ENCODE results near the gene AXIN1. TPM values are rescaled to one million over a fixed set of nuclear protein-coding genes. Genes with fewer than 3 reads are reported as not detected.

AXIN1 gene
- total RNA-seq, 1 donor from 2014 or later: 27.0 TPM

- no peaks in the 10 kb centered on the region for H3K36me3 Mint-ChIP-seq (ENCODE audit: low read depth, unreplicated experiment)
- TF ChIP-seq EZH2 (IDR thresholded peaks at IDR 0.05; ENCODE audit: insufficient read depth, low read length) (no peak), CTCF (IDR thresholded peaks at IDR 0.05; ENCODE audit: insufficient read depth, low read depth, low read length) (no peak)
- no peak overlapping the region for H3K27ac Mint-ChIP-seq (ENCODE audit: unreplicated experiment)
- DNase-seq (ENCODE audit: low read depth): no peak
- H3K27me3 Mint-ChIP-seq (ENCODE audit: low read depth, unreplicated experiment): no peaks in the 10 kb centered on the region
- no peak overlapping the region for H3K9ac ChIP-seq (ENCODE audit: low read length)
- H3K9me3 Mint-ChIP-seq (ENCODE audit: unreplicated experiment): no peaks in the 10 kb centered on the region
- H4K20me1 ChIP-seq (ENCODE audit: insufficient read depth, low read length): peaks cover 82% of the 10 kb centered on the region
- no peak for FAIRE-seq
- H3K27ac ChIP-seq (ENCODE audit: low read depth, low read length): no peak overlapping the region
- H3K79me2 ChIP-seq (ENCODE audit: insufficient read depth, low read length): peaks cover 34% of the 10 kb centered on the region
- H3K4me2 ChIP-seq (ENCODE audit: low read length): no peak overlapping the region
- peaks cover 5% of the 10 kb centered on the region for H3K4me1 Mint-ChIP-seq (ENCODE audit: low read depth, unreplicated experiment)
- no peak overlapping the region for H2AFZ ChIP-seq (ENCODE audit: low read depth, low read length)
- H3K4me3 Mint-ChIP-seq (ENCODE audit: unreplicated experiment): no peak overlapping the region
- H3K27me3 ChIP-seq (ENCODE audit: insufficient read depth, low read length): no peaks in the 10 kb centered on the region
- no peaks in the 10 kb centered on the region for H3K9me3 ChIP-seq (ENCODE audit: insufficient read depth, low read depth, low read length)
- H3K4me3 ChIP-seq (ENCODE audit: insufficient read depth, low read depth, low read length): no peak overlapping the region
- H3K4me1 ChIP-seq (ENCODE audit: insufficient read depth, low read length): peaks cover 13% of the 10 kb centered on the region
- H3K36me3 ChIP-seq (ENCODE audit: insufficient read depth, low read length): no peaks in the 10 kb centered on the region
These were observed 27.8 kb downstream of the AXIN1 start for GRCh38 chr16:324451-325334.

GRCh38 chr16:324201-324450 lies 28.4 kb downstream of the AXIN1 start:
- H4K20me1 ChIP-seq (ENCODE audit: insufficient read depth, low read length): peaks cover 88% of the 10 kb centered on the region
- peaks cover 5% of the 10 kb centered on the region for H3K4me1 Mint-ChIP-seq (ENCODE audit: low read depth, unreplicated experiment)
- TF ChIP-seq CTCF (IDR thresholded peaks at IDR 0.05; ENCODE audit: insufficient read depth, low read depth, low read length) (no peak), EZH2 (IDR thresholded peaks at IDR 0.05; ENCODE audit: insufficient read depth, low read length) (no peak)

More at GRCh38 chr16:324201-324450, 28.4 kb downstream of the AXIN1 start:
- no peaks in the 10 kb centered on the region for H3K36me3 ChIP-seq (ENCODE audit: insufficient read depth, low read length)
- H3K27ac Mint-ChIP-seq (ENCODE audit: unreplicated experiment): no peak overlapping the region
- no peaks in the 10 kb centered on the region for H3K9me3 Mint-ChIP-seq (ENCODE audit: unreplicated experiment)
- peaks cover 39% of the 10 kb centered on the region for H3K79me2 ChIP-seq (ENCODE audit: insufficient read depth, low read length)
- no peak for FAIRE-seq
- peaks cover under 1% of the 10 kb centered on the region for H3K36me3 Mint-ChIP-seq (ENCODE audit: low read depth, unreplicated experiment)
- no peak overlapping the region for H3K27ac ChIP-seq (ENCODE audit: low read depth, low read length)
- no peak overlapping the region for H3K4me3 ChIP-seq (ENCODE audit: insufficient read depth, low read depth, low read length)
- no peak overlapping the region for H2AFZ ChIP-seq (ENCODE audit: low read depth, low read length)
- H3K9ac ChIP-seq (ENCODE audit: low read length): no peak overlapping the region
- H3K9me3 ChIP-seq (ENCODE audit: insufficient read depth, low read depth, low read length): no peaks in the 10 kb centered on the region
- H3K27me3 ChIP-seq (ENCODE audit: insufficient read depth, low read length): no peaks in the 10 kb centered on the region
- peaks cover 13% of the 10 kb centered on the region for H3K4me1 ChIP-seq (ENCODE audit: insufficient read depth, low read length)
- H3K4me3 Mint-ChIP-seq (ENCODE audit: unreplicated experiment): no peak overlapping the region
- H3K4me2 ChIP-seq (ENCODE audit: low read length): no peak overlapping the region
- H3K27me3 Mint-ChIP-seq (ENCODE audit: low read depth, unreplicated experiment): no peaks in the 10 kb centered on the region
- DNase-seq (ENCODE audit: low read depth): no peak
